SH-SY5Y (cell line): ENCODE measurements around the gene TRPM5.

Experiments
- GATA2 ChIP-seq: IDR thresholded peaks from 2 replicates; pipeline ENCODE4 v1.6.1; 2011; ENCODE audit warnings: mild to moderate bottlenecking, low read depth, low read length
- GATA3 ChIP-seq: IDR thresholded peaks from 2 replicates; pipeline ENCODE4 v1.6.1; 2011; ENCODE audit warnings: low read depth, mild to moderate bottlenecking, low read length, moderate library complexity

GRCh38 chr11:2461253-2461955 lies 17.1 kb upstream of the TRPM5 start:
- TF ChIP-seq GATA2 (0 out of 2 replicates have a peak, but pooled peaks have one; percentile 38), GATA3 (no peak)
